Stimulated activated CD4-positive, alpha-beta T cell treated with anti-CD3 and anti-CD28 coated beads, Interleukin-1b, Interleukin-23, amount 100 ng/mL, for 4 hours (primary cell): ENCODE measurements around the gene NUP214.
"Not testable (repeated sequence)": the region's sequence is repeated elsewhere in the genome, so short reads cannot be mapped to it uniquely, and the experiment has no call there.

Experiments used
- DNase-seq, 2 donors: peaks; one replicate each; pipeline ENCODE4 v3.0.0-alpha.2; 2020; ENCODE audit warnings: low read depth in 2 of 2

NUP214 gene

DNA sequence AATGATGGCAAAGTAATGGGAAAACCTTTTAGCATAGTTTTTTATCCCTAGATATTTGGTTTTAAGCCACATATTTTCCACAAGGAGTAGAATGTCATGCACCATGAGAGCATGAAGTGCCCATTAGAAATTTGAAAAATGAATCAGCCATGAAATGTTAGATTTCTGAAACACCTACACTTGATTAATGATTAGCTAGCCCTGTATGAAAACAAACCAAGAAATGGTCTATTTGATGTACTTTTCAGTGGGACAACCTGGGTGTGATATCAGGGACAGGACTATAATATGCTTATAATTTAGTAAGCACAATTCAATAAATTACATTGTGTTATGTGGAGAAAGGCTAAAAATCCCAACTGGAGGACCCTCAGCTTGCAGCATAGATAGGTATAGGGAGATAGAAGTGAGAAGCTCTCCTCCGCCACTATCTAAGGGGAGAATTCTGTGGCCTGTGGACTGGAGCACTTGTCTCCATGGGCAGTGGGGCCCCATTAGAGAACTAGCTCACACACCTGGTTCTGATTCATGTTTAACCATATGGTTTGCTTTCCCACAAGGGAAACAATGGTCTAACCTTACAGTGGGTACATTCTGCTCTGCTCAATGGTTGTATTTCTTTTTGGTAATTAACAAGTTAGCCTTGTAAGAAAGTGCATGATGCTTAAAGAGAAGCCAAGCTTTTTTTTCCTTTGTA is 35.2 kb downstream of the NUP214 start:
- no peak for DNase-seq

DNA sequence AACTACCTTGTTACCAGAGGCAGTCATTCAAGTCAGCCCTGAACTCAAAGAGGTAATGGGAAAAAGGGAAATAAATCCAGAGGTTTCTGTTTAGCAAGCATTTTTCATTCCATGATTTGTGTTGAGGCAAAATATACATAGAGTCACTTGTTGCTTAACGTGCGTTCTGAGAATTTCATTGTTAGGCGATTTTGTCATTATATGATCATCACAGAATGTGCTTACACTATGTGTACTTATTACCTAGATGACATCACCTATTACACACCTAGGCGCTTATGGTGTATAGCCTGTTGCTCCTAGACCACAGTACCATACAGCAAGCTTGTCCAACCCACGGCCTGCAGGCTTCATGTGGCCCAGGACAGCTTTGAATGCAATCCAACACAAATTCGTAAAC is 36.2 kb downstream of the NUP214 start:
- no peak for DNase-seq

DNA sequence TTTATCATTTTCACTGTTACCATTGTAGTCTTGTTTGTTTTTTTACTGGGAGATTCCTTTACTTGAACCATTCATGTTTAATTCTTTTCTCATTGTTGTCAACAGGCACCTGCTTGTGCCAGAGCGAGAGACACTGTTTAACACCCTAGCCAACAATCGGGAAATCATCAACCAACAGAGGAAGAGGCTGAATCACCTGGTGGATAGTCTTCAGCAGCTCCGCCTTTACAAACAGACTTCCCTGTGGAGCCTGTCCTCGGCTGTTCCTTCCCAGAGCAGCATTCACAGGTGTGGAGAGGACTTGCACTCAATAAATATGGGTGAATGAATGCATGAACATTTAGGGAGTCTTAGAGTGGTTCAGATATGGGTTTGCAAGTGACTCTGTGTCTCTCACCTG is 37.5 kb downstream of the NUP214 start:
- no peak for DNase-seq

DNA sequence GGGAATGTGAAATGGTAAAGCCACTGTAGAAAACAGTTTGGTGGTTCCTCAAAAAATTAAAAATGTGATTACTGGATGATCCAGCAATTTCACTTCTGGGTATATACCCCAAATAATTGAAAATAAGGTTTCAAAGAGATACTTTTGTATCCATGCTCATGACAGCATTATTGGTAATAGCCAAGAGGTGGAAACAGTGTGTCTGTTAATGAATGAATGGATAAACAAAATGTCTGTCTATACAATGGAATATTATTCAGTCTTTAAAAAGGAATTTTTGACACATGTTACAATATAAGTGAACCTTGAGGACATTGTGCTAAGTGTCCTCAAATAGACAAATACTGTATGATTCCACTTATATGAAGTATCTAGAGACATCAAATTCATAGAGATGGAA is 40.1 kb downstream of the NUP214 start:
- no peak for DNase-seq

- no peak for DNase-seq
Observed at GRCh38 chr9:131167146-131167692, 41.8 kb downstream of the NUP214 start.

DNA sequence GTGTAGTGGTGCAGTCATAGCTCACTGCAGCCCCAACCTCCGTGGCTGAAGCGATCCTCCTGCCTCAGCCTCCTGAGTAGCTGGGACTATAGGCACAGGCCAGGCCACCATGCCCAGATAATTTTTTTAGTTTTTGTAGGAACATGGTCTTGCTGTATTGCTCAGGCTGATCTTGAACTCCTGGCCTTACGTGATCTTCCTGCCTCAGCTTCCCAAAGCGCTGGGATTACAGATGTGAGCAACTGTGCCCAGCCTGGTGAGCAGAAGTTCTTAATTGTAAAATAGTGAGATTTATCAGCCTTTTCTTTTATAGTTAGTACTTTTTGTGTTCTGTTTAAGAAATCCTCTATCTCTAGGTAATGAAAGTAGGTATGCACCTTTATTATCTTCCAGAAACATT is 42.5 kb downstream of the NUP214 start:
- DNase-seq = no peak

GRCh38 chr9:131169563-131170240 is 44.3 kb downstream of the NUP214 start:
- DNase-seq = no peak

DNA sequence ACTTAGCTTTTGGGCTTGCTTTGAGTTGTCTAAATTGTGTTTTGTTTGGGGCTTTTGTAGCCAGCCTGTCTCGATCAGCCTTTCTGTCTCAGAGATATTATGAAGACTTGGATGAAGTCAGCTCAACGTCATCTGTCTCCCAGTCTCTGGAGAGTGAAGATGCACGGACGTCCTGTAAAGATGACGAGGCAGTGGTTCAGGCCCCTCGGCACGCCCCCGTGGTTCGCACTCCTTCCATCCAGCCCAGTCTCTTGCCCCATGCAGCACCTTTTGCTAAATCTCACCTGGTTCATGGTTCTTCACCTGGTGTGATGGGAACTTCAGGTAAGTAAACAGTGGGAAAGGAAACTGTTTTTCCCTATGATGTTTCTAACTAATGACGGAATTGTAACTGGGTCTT is 48.6 kb downstream of the NUP214 start:
- no peak for DNase-seq

- DNase-seq = no peak
Observed at GRCh38 chr9:131174681-131175239, 49.4 kb downstream of the NUP214 start.

DNA sequence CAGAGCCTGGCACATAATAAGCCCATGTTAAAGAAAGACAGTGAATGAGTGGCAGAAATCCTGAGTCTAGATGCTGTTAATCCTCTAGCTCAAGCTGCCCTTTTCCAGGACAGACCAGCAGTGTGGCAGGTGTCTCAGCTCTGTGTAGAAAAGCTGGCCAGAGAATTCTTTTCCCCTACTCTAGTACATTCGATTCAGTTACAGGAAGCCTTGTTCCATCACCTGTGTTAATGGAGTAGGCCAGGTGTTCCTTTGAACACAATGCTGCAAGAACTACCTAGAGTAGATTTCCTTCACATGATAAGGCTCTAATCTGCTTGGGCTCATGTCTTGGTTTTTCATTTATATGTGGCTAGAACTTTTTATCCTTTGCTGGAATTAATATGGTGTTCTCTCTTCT is 52.5 kb downstream of the NUP214 start:
- no peak for DNase-seq

- DNase-seq = peak; percentile 63 to 64
Observed at GRCh38 chr9:131178382-131178781, 53.0 kb downstream of the NUP214 start.

- no peak for DNase-seq
Observed at GRCh38 chr9:131178926-131179325, 53.5 kb downstream of the NUP214 start.

DNA sequence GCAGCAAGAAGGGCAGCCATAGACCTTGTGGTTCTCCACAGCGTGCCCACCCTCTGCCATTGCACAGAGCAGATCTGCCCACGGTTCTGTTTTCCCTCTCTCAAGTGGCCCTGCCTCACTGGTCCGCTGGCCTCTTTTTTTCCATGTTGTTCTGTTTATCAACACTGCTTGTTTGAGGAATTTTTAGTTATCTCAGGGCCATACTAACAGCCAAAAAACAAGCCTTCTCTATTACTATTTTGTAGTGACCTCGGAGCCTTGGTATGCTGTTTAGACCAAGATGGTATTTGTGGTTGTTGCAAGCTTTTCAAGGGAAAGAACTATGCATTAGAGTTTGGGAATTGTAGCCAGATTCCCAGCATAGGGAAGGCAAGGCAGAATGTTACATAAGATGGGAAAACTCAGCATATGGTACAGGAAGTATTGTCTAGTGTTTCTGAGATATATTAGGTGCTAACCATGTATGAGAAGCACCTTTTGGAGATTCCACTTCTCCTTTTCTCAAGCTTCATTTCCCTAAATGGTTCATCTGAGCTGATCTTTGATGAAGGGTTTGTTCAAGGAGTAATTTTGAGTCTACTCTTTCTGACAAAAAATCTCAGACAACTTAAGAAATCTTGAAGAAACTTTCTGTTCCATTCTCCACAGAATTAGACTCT is 54.3 kb downstream of the NUP214 start:
- no peak for DNase-seq

- no peak for DNase-seq
Observed at GRCh38 chr9:131180454-131180853, 55.1 kb downstream of the NUP214 start.

DNA sequence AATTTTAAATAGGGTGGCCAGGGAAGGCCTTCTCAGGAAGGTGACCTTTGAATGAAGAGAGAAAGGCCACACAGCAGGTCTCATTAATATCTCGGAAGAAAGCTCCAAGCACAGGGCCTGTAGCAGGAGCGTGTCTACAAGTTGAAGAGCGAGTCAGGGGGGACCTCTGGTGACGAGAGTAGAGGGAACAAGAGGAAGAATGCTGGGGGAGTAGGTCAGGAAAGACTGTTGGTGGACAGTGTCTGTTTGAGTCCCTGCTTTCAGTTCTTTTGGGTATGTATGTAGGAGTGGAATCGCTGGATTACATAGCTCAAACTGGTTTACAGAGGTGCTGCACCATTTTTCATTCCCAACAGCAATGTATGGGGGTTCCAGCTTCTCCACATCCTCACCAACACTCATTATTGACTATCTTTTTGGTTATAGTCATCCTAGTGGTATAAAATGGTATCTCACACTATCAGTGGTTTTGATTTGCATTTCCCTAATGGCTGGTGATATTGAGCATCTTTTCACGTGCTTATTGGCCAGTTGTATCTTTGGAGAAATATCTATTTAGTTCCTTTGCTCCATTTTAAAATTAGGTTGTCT is 55.8 kb downstream of the NUP214 start:
- no peak for DNase-seq

GRCh38 chr9:131185924-131186323 is 60.5 kb downstream of the NUP214 start:
- DNase-seq = no peak

- no peak for DNase-seq
Observed at GRCh38 chr9:131186622-131187021, 61.2 kb downstream of the NUP214 start.

DNA sequence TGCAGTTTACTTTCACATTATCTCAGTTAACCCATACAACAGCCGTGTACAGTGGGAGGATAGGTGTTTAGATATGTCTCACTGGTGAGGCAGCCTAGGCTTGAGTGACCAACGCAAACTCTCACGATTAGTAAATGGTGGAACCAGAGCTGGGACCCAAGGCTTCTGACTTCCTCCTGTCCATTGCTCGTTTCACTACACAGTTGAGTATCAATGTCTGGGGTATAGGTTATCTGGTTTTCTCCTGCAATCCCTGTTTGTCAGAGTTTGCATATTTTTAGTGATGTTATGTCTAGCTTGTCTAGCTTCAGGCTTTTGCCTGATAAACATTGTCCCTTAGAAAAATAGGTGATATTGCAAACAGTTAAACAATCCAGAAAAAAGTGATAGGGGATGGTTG is 62.6 kb downstream of the NUP214 start:
- DNase-seq = no peak

GRCh38 chr9:131188976-131189375 is 63.6 kb downstream of the NUP214 start:
- DNase-seq = no peak

- DNase-seq = no peak
Observed at GRCh38 chr9:131190191-131190590, 64.8 kb downstream of the NUP214 start.

GRCh38 chr9:131191032-131191431 is 65.6 kb downstream of the NUP214 start:
- DNase-seq = not testable (repeated sequence)

- DNase-seq = no peak
Observed at GRCh38 chr9:131191857-131192256, 66.5 kb downstream of the NUP214 start.
